COR-L47 (cell line): Measurements from ENCODE around the gene HOXD4.

Experiments used
- DNase-seq: peaks from one replicate; lab custom pipeline; 2025; lab: John Stamatoyannopoulos, UW

HOXD4 gene

GRCh38 chr2:176170602-176171305 is 19.4 kb downstream of the HOXD4 start:
- DNase-seq = no peak

- DNase-seq = no peak
Measured at GRCh38 chr2:176171351-176172006, 20.1 kb downstream of the HOXD4 start.

- no peak for DNase-seq
Measured at GRCh38 chr2:176172007-176172894, 20.9 kb downstream of the HOXD4 start.

GRCh38 chr2:176172895-176173566 is 21.7 kb downstream of the HOXD4 start:
- DNase-seq = no peak

GRCh38 chr2:176173567-176174381 is 22.4 kb downstream of the HOXD4 start:
- no peak for DNase-seq

- no peak for DNase-seq
Measured at GRCh38 chr2:176174382-176174823, 23.1 kb downstream of the HOXD4 start.

- no peak for DNase-seq
Measured at GRCh38 chr2:176174824-176175708, 23.7 kb downstream of the HOXD4 start.

- no peak for DNase-seq
Measured at GRCh38 chr2:176175709-176176607, 24.6 kb downstream of the HOXD4 start.

GRCh38 chr2:176177580-176178037 is 26.3 kb downstream of the HOXD4 start:
- DNase-seq = no peak

GRCh38 chr2:176178038-176178756 is 26.8 kb downstream of the HOXD4 start:
- peak; percentile 56 for DNase-seq

GRCh38 chr2:176178757-176179295 is 27.5 kb downstream of the HOXD4 start:
- no peak for DNase-seq

GRCh38 chr2:176181551-176181950 is 30.2 kb downstream of the HOXD4 start:
- no peak for DNase-seq

- no peak for DNase-seq
Measured at GRCh38 chr2:176182671-176183070, 31.3 kb downstream of the HOXD4 start.

- DNase-seq = no peak
Measured at GRCh38 chr2:176184749-176185148, 33.4 kb downstream of the HOXD4 start.

- DNase-seq = no peak
Measured at GRCh38 chr2:176186024-176186423, 34.7 kb downstream of the HOXD4 start.

- DNase-seq = peak; percentile 25
Measured at GRCh38 chr2:176187200-176187898, 36.0 kb downstream of the HOXD4 start.
